HG03280 (cell line): ENCODE results near the gene SAPCD1.

ENCODE experiments used
- ATAC-seq: cut with Tn5 transposase; IDR thresholded peaks from one replicate; pipeline ENCODE4 v1.9.1; 2021; ENCODE audit warnings: mild to moderate bottlenecking, moderate library complexity; ENCODE audit not compliant: unreplicated experiment

Gene SAPCD1

GRCh38 chr6:31762356-31762755 lies at the start of gene SAPCD1:
Gene SAPCD1 (plus strand): TSS chr6:31762656. CDS start chr6:31763055, 399 bp downstream.
- ATAC-seq = no peak

DNA sequence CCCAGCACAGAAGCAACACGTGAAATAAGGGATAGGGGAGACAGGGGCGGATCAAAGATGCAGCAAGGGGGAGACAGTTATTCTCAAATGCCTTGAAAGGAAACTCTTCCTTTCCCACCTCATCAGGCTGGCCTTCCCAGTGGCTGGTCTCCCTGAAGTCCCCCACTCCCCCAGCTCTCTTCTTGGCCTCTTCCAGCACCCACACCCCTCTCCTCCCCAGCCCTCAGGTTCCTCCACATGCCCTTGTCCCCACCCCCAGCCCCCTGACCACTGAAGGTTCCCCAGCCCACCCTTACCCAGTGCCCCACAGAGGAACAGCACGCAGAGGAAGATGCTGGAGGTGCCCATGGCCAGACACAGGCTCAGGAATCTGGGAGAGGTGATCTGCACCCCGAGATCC lies 49.0 kb upstream of the SAPCD1 start:
- no peak for ATAC-seq

GRCh38 chr6:31713991-31714684 lies 48.3 kb upstream of the SAPCD1 start:
- ATAC-seq = no peak

DNA sequence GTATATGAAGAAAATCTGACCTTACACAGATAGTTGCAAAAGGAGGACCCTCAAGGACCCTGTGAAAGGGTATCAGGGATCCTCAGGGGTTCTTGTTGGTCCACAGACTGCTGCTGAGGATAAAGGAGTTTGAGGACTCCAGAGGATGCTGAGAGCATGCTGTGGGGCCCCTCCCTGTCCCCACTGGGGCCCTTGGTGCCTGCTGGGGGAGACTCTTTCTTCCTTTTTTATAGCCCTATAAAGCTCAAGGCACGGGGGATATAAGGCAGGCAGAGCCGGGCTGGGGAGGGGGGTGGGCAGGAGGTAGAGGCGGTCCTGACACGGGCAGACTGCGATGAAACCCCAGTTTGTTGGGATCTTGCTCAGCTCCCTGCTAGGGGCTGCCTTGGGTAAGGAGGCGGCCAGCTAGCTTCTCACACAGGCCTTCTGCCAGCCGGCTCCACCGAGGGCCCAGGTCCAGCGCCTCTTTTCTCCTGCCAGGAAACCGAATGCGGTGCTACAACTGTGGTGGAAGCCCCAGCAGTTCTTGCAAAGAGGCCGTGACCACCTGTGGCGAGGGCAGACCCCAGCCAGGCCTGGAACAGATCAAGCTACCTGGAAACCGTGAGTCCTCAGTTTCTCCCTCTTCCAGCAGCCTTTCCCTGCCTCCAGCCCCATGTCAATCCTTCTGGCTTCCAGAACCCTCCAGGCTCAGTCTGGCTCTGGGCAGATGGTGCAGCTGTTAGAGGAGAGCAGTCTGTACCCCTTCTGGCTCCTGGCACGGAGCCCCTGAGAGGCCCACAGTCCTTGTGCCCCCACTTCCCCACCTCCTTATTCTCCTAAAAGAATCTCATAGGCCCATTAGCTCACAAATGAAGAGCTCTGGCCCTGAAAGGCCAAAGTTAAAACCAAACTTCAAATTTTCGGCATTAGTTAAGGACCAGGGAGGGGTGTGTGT lies 47.2 kb upstream of the SAPCD1 start, which contains the start of gene LY6G6D:
Gene LY6G6D, plus strand, starts transcription at position 327 of the 937 bp plus-strand sequence. Its CDS starts 8 bp downstream, at position 335.
- ATAC-seq = no peak

DNA sequence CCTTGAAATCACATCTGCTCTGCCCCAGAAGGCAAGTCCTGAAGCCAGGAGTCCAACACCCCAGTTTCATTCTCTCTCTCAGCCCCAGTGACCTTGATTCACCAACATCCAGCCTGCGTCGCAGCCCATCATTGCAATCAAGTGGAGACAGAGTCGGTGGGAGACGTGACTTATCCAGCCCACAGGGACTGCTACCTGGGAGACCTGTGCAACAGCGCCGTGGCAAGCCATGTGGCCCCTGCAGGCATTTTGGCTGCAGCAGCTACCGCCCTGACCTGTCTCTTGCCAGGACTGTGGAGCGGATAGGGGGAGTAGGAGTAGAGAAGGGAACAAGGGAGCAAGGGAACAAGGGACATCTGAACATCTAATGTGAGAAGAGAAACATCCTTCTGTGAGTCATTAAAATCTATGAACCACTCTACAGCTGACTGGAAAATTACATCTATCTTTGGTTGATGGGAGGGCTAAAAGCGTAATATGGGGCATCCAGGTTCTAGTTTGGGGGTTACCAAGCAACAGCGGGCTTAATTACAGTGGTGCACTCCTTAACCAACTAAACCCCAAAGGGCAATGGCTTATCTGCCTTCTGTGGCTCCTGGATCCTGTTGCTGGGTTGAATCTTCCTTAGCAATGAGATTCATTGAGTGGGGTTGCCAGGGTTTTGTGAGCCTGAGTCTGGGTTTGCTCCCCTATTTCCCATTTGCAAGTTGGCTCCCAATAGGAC lies 44.8 kb upstream of the SAPCD1 start:
- ATAC-seq = no peak

DNA sequence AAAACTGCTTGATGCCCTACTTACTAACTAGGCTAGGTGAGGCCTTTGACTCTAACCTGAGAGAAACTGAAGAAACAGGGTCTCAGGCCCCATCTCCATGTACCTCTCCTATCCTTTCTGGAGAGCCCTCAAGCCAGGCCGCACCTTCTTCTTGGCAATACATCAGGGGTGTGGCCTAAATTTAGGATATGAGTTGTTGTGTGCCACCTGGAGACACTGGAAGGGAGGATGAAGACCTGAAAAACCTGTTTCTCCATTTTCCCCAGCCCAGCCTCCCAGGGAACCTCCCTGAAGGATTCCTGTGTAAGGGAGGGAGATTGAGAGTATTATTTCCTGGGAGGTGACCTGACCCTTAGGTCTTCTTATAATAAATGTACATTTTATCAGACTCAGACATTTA lies 44.2 kb upstream of the SAPCD1 start:
- no peak for ATAC-seq

- no peak for ATAC-seq
Measured at GRCh38 chr6:31719001-31719400, 43.5 kb upstream of the SAPCD1 start.

GRCh38 chr6:31720196-31720770 lies 42.2 kb upstream of the SAPCD1 start:
- ATAC-seq = no peak

- ATAC-seq = no peak
Measured at GRCh38 chr6:31721351-31722020, 41.0 kb upstream of the SAPCD1 start, which contains the start of gene LY6G6C. Gene LY6G6C (minus strand): TSS chr6:31721746. CDS start chr6:31721679, 67 bp downstream.

DNA sequence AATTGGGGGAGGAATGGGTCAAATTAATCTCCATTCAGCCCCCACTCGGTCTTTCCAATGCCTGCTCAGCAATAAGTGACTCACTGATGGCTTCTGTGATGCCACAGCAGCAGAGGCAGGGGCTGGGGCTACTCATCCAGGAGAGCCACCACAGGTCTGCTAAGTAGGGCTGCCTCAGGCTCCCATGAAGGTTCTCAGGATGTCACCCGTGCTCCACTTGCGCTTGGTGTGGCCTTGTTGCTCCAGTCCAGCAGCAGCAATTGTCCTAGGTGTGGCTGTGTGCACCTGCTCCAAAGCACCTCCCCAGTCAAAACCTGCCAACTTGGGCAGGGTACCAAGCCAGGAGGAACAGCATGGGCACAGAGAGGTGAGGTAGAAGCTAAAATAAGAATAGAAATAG lies 40.3 kb upstream of the SAPCD1 start:
- no peak for ATAC-seq

GRCh38 chr6:31723245-31723979 lies 39.0 kb upstream of the SAPCD1 start, which contains the start of gene MPIG6B:
Gene MPIG6B (plus strand): TSS chr6:31723373. CDS start chr6:31723384, 11 bp downstream.
- no peak for ATAC-seq

GRCh38 chr6:31723980-31724691 lies 38.3 kb upstream of the SAPCD1 start:
- no peak for ATAC-seq

GRCh38 chr6:31725502-31726350 lies 36.7 kb upstream of the SAPCD1 start:
- ATAC-seq = no peak

DNA sequence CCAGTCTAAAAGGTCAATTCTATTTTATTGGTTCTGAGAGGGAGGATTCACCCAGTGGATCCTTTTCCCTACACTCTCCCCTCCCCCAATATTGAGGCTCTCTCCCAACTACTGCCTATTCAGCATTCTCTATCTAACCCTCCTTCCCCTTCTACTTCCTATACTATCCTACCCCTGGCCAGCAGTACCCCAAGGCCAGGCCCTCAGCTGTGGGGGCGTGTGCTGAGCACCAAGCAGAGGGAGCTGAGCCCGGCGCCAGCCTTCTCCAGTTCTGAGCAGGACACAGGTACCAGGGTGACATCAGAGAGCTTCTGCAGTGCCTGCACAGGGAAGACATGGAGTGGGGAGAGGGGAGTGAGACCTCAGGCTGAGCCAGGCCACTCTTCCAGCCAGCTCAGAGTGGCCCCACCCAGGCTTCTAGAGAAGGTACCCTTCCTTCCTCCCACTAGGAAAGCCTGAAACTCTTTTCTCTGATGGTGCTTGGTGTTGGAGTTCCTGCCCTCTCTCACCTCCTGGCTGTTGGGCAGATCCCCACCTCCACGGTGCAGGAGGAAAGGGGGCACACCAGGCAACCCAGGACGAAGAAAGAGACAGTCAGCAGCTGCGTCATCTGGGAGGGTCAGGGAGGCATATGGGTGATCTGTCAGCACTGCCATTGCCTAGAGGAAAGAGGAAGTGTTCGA lies 35.3 kb upstream of the SAPCD1 start:
- peak; percentile 53 for ATAC-seq

DNA sequence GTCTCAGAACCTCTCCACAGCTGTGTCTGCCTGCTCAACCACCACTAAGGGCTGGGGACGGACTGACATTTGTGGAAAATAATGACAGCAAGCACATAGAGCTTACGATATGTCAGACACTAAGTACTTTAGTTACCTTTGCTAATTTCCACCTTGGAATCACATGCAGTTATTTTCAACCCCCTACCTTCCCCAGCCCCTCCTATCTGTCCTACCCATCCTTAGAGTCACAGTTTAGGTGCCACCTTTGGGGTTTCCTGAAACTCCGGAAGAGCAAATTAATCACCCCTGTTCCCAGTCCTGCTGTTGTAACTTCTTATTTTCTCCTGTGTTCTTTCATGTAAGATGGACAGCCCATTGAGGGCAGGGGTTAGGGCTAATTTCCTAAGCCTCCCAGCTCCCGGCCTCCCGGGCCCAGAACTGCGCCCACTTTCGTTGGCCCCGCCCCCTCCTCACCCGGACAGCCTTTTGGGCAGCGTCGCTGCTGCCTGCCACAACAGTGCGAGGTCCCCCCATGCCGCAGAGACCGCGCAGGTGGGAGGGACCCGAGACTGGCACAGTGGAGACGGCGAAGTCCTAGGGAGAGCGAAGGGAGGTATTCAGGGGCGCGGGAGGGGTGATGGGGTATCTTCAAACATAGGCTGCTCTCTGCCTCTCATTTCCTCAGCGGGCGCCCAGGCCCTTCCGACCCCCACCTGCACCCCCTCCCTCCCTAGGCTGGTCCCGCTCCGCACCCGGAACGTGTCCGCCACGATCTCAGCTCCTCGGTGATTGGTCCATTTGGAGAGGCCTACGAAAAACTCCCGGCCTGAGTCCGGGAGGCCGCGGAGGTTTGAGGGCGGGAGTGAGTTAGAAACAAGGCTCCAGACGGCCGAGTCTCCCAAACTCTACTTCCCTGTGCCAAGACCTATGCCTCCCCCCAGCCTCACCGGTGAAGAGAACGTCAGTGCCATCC lies 34.5 kb upstream of the SAPCD1 start:
- no peak for ATAC-seq
